OCI-LY3 (cell line): ENCODE results near the gene PCSK4.

Experiments
- CTCF ChIP-seq: fragments of 200-600, 300-600 bp; sonication (generic); IDR thresholded peaks from 2 replicates; pipeline ENCODE4 v1.5.1; 2014; ENCODE audit warnings: antibody characterized with exemption, low read length, low read depth
- EZH2phosphoT487 ChIP-seq: fragments of 200-600 bp; shearing (Covaris generic); IDR thresholded peaks from 2 replicates; pipeline ENCODE4 v1.6.1; 2018; ENCODE audit warnings: antibody characterized with exemption, mixed run types, low read depth

GRCh38 chr19:1538978-1539377 lies 48.8 kb upstream of the PCSK4 start:
- TF ChIP-seq CTCF (no peak), EZH2phosphoT487 (no peak)
